Activated naive CD4-positive, alpha-beta T cell treated with anti-CD3 and anti-CD28 coated beads, Interleukin-2, amount 10 ng/mL, durations not matched to agents 7 days and 5 days (primary cell): ENCODE measurements around the gene RHBDD2.
"Not testable (repeated sequence)": the region's sequence is repeated elsewhere in the genome, so short reads cannot be mapped to it uniquely, and the experiment has no call there.

Experiments
- CTCF ChIA-PET: fragments of 350-600 bp; sonication (Branson Sonifier 250); formaldehyde crosslinking; loops from one replicate; lab custom pipeline; 2021; ENCODE audit warnings: antibody characterized with exemption; lab: Charles Lee
- DNase-seq: peaks from one replicate; pipeline ENCODE4 v3.0.0-alpha.2; 2020
- H3K27ac Mint-ChIP-seq: one replicate; pipeline ENCODE4 v1.8.0; 2021; ENCODE audit warnings: mild to moderate bottlenecking, moderate library complexity, mixed read lengths
- H3K27me3 Mint-ChIP-seq: one replicate; pipeline ENCODE4 v1.8.0; 2021; ENCODE audit warnings: mild to moderate bottlenecking, mixed read lengths
- H3K36me3 Mint-ChIP-seq: one replicate; pipeline ENCODE4 v1.8.0; 2021; ENCODE audit warnings: mixed read lengths
- H3K4me1 Mint-ChIP-seq: one replicate; pipeline ENCODE4 v1.8.0; 2021; ENCODE audit warnings: mixed read lengths
- H3K4me3 Mint-ChIP-seq: one replicate; pipeline ENCODE4 v1.8.0; 2021; ENCODE audit warnings: mild to moderate bottlenecking, moderate library complexity, mixed read lengths
- H3K9me3 Mint-ChIP-seq: one replicate; pipeline ENCODE4 v1.8.0; 2021; ENCODE audit warnings: mixed read lengths

Gene RHBDD2

GRCh38 chr7:75911186-75911585 lies 32.4 kb downstream of the RHBDD2 start:
- DNase-seq, H3K4me3 Mint-ChIP-seq, H3K27ac Mint-ChIP-seq, H3K36me3 Mint-ChIP-seq, H3K9me3 Mint-ChIP-seq: not testable (repeated sequence)
- CTCF ChIA-PET: interaction anchor here (0.7 kb wide), 1 partner anchor 73 kb away, joined by 4 read pairs; no protein-coding TSS in a partner anchor
- Mint-ChIP-seq H3K4me1 (peaks cover 21% of the 10 kb centered on the region), H3K27me3 (peaks cover 47% of the 10 kb centered on the region)

- H3K4me3 Mint-ChIP-seq: peak overlapping the region; percentile 83
- H3K9me3 Mint-ChIP-seq: no peaks in the 10 kb centered on the region
- peaks cover 39% of the 10 kb centered on the region for H3K27me3 Mint-ChIP-seq
- no peak overlapping the region for H3K27ac Mint-ChIP-seq
- no peaks in the 10 kb centered on the region for H3K36me3 Mint-ChIP-seq
- peaks cover 24% of the 10 kb centered on the region for H3K4me1 Mint-ChIP-seq
- CTCF ChIA-PET: interaction anchor here (1.3 kb wide), 1 partner anchor 9 kb away, joined by 3 read pairs; no protein-coding TSS in a partner anchor
- DNase-seq: no peak
These were observed 34.6 kb downstream of the RHBDD2 start for GRCh38 chr7:75913437-75913836.

DNA sequence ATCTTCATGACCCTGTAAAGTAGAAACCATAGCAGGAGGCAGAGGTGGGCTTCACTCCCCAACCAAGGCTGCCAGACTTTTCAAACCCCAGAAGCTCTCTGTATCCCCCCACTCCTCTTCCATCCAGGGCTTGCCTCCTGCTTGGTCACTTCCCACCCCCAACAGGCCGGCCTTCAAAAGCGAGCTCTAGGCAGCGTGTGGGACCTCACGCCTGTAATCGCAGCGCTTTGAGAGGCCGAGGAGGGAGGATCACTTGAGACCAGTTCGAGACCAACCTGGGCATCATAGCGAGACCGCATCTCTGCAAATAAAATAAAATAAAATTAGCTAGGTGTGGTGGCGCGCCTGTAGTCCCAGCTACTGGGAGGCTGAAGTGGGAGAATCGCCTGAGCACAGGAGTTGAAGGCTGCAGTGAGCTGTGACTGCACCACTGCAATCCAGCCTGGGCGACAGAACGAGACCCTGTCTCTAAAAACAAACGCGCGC lies 35.4 kb downstream of the RHBDD2 start:
- Mint-ChIP-seq H3K4me3 (peak overlapping the region; percentile 83), H3K27ac (peak overlapping the region; percentile 88), H3K27me3 (peaks cover 39% of the 10 kb centered on the region), H3K36me3 (no peaks in the 10 kb centered on the region), H3K4me1 (peaks cover 26% of the 10 kb centered on the region), H3K9me3 (no peaks in the 10 kb centered on the region)
- CTCF ChIA-PET: interaction anchor here (1.3 kb wide), 1 partner anchor 10 kb away, joined by 3 read pairs; no protein-coding TSS in a partner anchor
- peak; percentile 21 for DNase-seq

DNA sequence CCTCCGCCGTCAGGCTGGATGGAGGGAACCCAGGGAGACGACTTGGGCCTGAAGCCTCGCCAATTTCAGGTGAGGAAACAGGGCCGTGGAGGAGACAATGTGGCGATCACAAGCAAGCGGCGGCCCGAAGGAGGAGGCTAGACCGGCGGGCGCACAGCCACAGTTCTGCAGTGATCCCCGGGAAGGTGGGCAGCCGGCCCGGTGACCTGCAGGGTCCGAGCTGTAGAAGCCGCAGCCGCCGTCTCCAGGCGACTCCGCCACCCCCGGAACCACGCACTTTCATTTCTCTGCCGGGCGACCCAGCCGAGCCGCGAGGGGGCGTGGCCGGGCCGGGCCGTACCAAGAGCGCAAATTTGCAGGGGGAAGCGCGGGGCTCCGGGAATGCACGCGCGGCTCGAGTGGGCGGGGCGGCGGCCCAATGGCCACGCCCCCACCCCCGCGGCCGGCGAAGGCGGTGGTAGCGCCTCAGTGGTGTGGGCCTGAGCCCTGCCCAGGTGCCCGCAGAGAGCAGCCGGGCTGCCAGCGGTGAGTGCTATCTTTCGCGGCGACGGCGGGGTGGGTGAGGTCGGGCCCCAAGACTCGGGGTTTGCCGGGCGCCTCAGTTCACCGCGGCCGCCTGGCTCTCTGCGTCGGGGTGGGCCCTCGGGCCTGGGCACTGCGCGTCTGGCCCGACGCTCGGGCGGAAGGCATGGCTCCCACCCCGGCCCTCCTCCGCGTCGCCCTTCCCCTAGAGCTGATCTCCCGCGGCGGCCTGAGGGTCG lies 36.0 kb downstream of the RHBDD2 start, which contains the start of gene POR:
Gene POR, plus strand, starts transcription at position 501 of the 761 bp plus-strand sequence. CDS start 38,847 bp downstream, outside the sequence.
- Mint-ChIP-seq H3K9me3 (no peaks in the 10 kb centered on the region), H3K27me3 (peaks cover 32% of the 10 kb centered on the region)

DNA sequence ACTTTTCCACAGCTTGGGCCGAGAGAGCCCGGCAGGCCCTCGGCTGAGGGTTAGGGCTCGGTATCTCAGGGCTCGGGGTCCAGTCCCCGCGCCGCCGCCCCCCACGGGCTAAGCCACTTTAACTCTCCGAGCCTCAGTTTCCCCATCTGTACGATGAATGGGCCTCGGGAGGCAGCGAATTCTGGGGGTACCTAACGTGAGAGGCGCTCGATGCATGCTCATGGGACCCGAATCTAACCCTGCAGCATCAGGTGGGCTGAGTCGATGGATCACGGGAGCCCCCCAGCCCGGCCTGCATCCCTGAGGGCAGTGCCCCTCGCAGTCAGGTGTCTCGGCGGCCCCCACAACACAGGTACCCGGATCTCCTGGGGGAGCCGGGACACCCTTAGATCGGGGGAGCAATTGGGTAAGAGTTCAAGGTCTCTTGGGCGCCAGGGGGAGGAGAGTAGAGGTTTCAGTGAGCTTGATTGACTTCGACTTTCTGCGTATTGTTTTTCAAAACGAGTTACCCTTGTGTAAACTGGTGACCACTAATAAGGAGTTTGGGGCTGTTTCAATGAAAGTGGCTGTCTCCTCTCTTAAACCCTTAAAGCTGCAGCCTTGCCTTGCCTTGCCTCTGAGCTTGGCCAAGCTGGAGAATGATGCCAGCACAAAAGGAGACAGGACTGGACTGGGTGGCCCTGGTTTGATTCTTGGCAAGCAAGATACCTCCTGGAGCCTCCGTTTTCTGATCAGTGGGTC lies 36.8 kb downstream of the RHBDD2 start:
- peak overlapping the region; percentile 83 for H3K4me3 Mint-ChIP-seq
- H3K36me3 Mint-ChIP-seq: no peaks in the 10 kb centered on the region
- CTCF ChIA-PET: interaction anchor here (2.2 kb wide), 1 partner anchor 104 kb away, joined by 8 read pairs; no protein-coding TSS in a partner anchor
- H3K27me3 Mint-ChIP-seq: peaks cover 25% of the 10 kb centered on the region
- peak overlapping the region; percentile 20 for H3K27ac Mint-ChIP-seq
- H3K9me3 Mint-ChIP-seq: no peaks in the 10 kb centered on the region
- peak; percentile 49 for DNase-seq
- peaks cover 28% of the 10 kb centered on the region for H3K4me1 Mint-ChIP-seq

More for the DNA sequence above, 36.0 kb downstream of the RHBDD2 start, which contains the start of gene POR:
- H3K27ac Mint-ChIP-seq: peak within 1 kb of the TSS; percentile 88
- H3K4me1 Mint-ChIP-seq: peaks cover 26% of the 10 kb centered on the region
- H3K4me3 Mint-ChIP-seq: peak within 1 kb of the TSS; percentile 83
- CTCF ChIA-PET: interaction anchor here (1.3 to 2.2 kb wide), 2 partner anchors 11 to 105 kb away, joined by 3 to 8 read pairs; no protein-coding TSS in a partner anchor
- DNase-seq: peak; percentile 96
- no peaks in the 10 kb centered on the region for H3K36me3 Mint-ChIP-seq

DNA sequence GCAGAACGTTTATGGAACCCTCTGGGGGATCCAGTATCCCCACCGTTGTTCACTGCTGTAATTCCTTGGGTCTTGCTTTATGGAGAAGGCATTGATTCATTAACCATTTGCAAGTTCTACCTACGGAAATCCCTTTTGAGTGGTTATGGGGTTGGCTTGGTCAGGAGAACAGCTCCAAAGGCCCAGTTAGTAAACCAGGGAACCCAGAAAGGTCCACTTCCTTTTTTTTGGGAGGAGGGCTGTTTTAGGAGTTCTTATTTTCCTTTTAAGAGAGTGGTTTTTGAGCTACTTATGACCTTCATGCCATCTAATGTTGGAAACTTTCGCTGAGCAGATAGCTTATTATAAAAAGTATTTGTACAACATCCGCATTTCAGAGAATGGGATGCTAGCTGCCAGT lies 37.4 kb downstream of the RHBDD2 start:
- Mint-ChIP-seq H3K4me1 (peaks cover 33% of the 10 kb centered on the region), H3K4me3 (peak overlapping the region; percentile 83), H3K27me3 (peaks cover 18% of the 10 kb centered on the region), H3K9me3 (no peaks in the 10 kb centered on the region), H3K27ac (no peak overlapping the region), H3K36me3 (no peaks in the 10 kb centered on the region)
- CTCF ChIA-PET: interaction anchor here (2.2 kb wide), 1 partner anchor 104 kb away, joined by 8 read pairs; no protein-coding TSS in a partner anchor
- DNase-seq: no peak

DNA sequence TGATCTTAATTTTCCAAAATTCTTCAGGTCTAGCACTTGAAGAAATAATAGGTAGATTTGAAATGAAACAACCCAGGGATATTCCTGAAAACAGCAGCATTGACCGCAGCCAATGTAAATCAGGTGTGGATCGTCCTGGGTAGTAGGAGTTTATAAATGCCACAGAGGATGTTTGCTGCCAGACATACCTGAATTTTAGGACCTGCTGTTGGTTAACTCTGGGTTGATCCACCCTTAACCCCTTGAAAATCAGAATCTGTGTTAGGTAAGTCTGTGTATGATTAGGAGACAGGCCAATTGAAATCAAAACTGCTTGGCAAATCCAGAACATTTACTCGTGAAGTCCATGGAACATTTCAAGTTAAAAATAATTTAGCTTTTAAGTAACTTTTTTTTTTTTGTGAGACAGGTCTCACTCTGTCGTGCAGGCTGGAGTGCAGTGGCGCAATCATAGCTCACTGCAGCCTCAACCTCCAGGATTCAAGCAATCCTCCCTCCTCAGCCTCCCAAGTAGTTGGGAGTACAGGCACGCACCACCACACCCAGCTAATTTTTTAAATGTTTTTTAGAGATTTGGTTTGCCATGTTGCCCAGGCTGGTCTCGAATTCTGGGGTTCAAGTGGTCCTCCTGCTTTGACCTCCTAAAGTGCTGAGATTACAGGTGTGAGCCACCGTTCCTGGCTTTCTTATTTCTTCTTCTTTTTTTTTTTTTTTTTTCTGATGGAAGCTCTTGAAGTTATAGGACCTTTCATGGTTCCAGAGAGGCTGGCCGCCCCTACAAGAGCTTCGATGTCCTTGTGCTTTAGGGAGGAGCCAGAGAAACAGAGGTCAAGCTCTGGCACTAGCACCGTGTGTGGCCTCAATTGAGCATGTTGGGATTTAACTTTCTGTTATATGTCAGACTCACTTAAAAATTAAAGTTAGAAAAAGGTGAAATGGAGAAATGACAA lies 38.1 kb downstream of the RHBDD2 start:
- CTCF ChIA-PET: interaction anchor here (0.6 to 2.2 kb wide), 2 partner anchors 103 to 245 kb away, joined by 3 to 8 read pairs; no protein-coding TSS in a partner anchor
- Mint-ChIP-seq H3K9me3 (no peaks in the 10 kb centered on the region), H3K27me3 (peaks cover 17% of the 10 kb centered on the region), H3K27ac (no peak overlapping the region), H3K4me1 (peaks cover 33% of the 10 kb centered on the region), H3K36me3 (no peaks in the 10 kb centered on the region), H3K4me3 (no peak overlapping the region)
- DNase-seq: no peak

GRCh38 chr7:75920431-75921161 lies 41.8 kb downstream of the RHBDD2 start:
- Mint-ChIP-seq H3K27ac (no peak overlapping the region), H3K36me3 (no peaks in the 10 kb centered on the region), H3K27me3 (peaks cover 7% of the 10 kb centered on the region), H3K4me1 (peaks cover 21% of the 10 kb centered on the region), H3K4me3 (no peak overlapping the region), H3K9me3 (no peaks in the 10 kb centered on the region)
- DNase-seq: no peak
- CTCF ChIA-PET: no interaction called here

DNA sequence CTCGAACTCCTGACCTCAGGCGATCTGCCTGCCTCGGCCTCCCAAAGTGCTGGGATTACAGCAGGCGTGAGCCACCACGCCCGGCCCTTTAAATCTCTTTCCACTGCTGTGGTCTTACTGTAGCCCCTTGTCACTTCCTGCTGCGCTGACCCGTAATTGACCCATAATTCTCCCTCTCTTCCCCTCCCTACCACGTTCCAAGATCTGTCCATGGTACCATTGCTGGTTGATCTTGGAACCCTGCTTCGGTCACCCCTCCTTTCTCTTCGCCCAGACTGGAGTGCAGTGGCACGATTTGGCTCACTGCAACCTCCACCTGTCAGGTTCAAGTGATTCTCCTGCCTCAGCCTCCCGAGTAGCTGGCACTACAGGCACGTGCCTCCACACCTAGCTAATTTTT lies 42.6 kb downstream of the RHBDD2 start:
- H3K4me3 Mint-ChIP-seq: no peak overlapping the region
- H3K9me3 Mint-ChIP-seq: no peaks in the 10 kb centered on the region
- CTCF ChIA-PET: no interaction called here
- peaks cover 12% of the 10 kb centered on the region for H3K4me1 Mint-ChIP-seq
- H3K36me3 Mint-ChIP-seq: no peaks in the 10 kb centered on the region
- H3K27ac Mint-ChIP-seq: no peak overlapping the region
- H3K27me3 Mint-ChIP-seq: no peaks in the 10 kb centered on the region
- DNase-seq: no peak

DNA sequence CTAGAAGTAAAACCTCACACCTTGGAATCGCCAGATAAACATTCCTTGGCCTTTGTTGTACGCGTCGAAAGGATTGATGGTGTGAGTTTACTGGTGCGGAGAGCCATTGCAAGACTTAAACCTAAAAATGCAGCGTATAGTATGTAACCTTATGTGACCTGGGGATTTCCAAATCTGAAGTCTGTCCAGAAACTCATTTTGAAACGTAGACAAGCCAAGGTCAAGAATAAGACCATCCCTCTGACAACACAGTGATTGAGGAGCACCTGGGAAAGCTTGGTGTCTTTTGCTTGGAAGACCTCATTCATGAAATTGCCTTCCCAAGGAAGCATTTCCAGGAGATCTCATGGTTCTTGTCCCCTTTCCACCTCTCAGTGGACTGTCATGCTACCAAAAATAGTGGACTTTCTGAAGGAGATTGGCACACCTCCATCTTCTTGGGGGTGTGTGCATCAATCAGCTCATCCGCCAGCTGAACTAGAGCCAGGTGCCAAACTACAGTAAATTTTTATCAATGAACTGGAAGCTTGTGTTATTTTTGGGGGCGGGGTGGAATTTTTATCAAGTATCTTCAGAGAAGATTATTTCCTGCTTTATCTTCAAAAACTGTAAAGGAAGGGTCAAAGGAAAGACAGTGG lies 44.3 kb downstream of the RHBDD2 start:
- Mint-ChIP-seq H3K36me3 (no peaks in the 10 kb centered on the region), H3K4me1 (peaks cover 10% of the 10 kb centered on the region), H3K9me3 (no peaks in the 10 kb centered on the region), H3K27me3 (no peaks in the 10 kb centered on the region), H3K27ac (no peak overlapping the region), H3K4me3 (no peak overlapping the region)
- DNase-seq: no peak
- CTCF ChIA-PET: no interaction called here

- Mint-ChIP-seq H3K4me3 (no peak overlapping the region), H3K9me3 (no peaks in the 10 kb centered on the region), H3K36me3 (no peaks in the 10 kb centered on the region), H3K27ac (no peak overlapping the region), H3K27me3 (no peaks in the 10 kb centered on the region), H3K4me1 (peaks cover 19% of the 10 kb centered on the region)
- no peak for DNase-seq
- CTCF ChIA-PET: no interaction called here
These were observed 45.4 kb downstream of the RHBDD2 start for GRCh38 chr7:75924256-75924655.

GRCh38 chr7:75924889-75925288 lies 46.1 kb downstream of the RHBDD2 start:
- no peak overlapping the region for H3K4me3 Mint-ChIP-seq
- H3K36me3 Mint-ChIP-seq: no peaks in the 10 kb centered on the region
- CTCF ChIA-PET: interaction anchor here (1.1 kb wide), 1 partner anchor 95 kb away, joined by 3 read pairs; no protein-coding TSS in a partner anchor
- H3K27ac Mint-ChIP-seq: no peak overlapping the region
- H3K27me3 Mint-ChIP-seq: no peaks in the 10 kb centered on the region
- H3K9me3 Mint-ChIP-seq: no peaks in the 10 kb centered on the region
- H3K4me1 Mint-ChIP-seq: peaks cover 24% of the 10 kb centered on the region
- no peak for DNase-seq
